Measurements from ENCODE around the gene NTRK3. TPM values are rescaled to one million over a fixed set of nuclear protein-coding genes. Genes with fewer than 3 reads are reported as not detected.

The NTRK3 gene
- total RNA-seq, 8 experiments from 2014 or later = 1.2 to 41.6 (median 10.7) TPM

GRCh38 chr15:88003541-88004327 lies 252.8 kb downstream of the NTRK3 start:
- H3K4me1 ChIP-seq (replicated peaks in 1 of 2) = peaks cover 0 to 6% of the 10 kb centered on the region in 2 donors
- in situ Hi-C loops (cut with MboI; ENCODE audit: low pct_unique_long_range_greater_than_20kb in 2 of 9, low sequenced_read_pairs in 9 of 9, unreplicated experiment in 9 of 9) = no loop called here
- no peak for ATAC-seq (replicated peaks in 6 of 8)
- WGBS, 10 experiments = 7 to 100% (median 86%) methylated on average over 1 to 2 of the region's 2 CpGs; no CpG with 5 or more reads in 1 of the 10 experiments
- H3K4me3 ChIP-seq = no peak overlapping the region
- no peak overlapping the region for H3K27ac ChIP-seq

GRCh38 chr15:88002706-88003105 lies 253.8 kb downstream of the NTRK3 start:
- Histone ChIP-seq H3K4me1 (replicated peaks in 1 of 2) (peaks cover 0 to 6% of the 10 kb centered on the region in 2 donors), H3K27ac (no peak overlapping the region), H3K4me3 (no peak overlapping the region)
- no peak for ATAC-seq (replicated peaks in 6 of 8)
- 11 to 100% (median 83%) methylated on average over 1 to 4 of the region's 4 CpGs for WGBS, 10 experiments
- in situ Hi-C loops (cut with MboI; ENCODE audit: low pct_unique_long_range_greater_than_20kb in 2 of 9, low sequenced_read_pairs in 9 of 9, unreplicated experiment in 9 of 9) = no loop called here

- Histone ChIP-seq H3K4me3 (no peak overlapping the region), H3K27ac (no peak overlapping the region), H3K4me1 (replicated peaks in 1 of 2) (no peaks in the 10 kb centered on the region)
- peak in 1 of 8 experiments; percentile 25 for ATAC-seq (replicated peaks in 6 of 8)
- in situ Hi-C loops (cut with MboI; ENCODE audit: low pct_unique_long_range_greater_than_20kb in 2 of 9, low sequenced_read_pairs in 9 of 9, unreplicated experiment in 9 of 9) = no loop called here
These were observed 257.9 kb downstream of the NTRK3 start for GRCh38 chr15:87998630-87999029.

- Histone ChIP-seq H3K4me1 (replicated peaks in 1 of 2) (no peaks in the 10 kb centered on the region), H3K4me3 (no peak overlapping the region), H3K27ac (no peak overlapping the region)
- WGBS, 10 experiments = 80 to 100% (median 100%) methylated on average over 1 to 2 of the region's 2 CpGs; no CpG with 5 or more reads in 4 of the 10 experiments
- ATAC-seq (replicated peaks in 6 of 8) = no peak
- in situ Hi-C loops (cut with MboI; ENCODE audit: low pct_unique_long_range_greater_than_20kb in 2 of 9, low sequenced_read_pairs in 9 of 9, unreplicated experiment in 9 of 9) = no loop called here
These were observed 269.8 kb downstream of the NTRK3 start for GRCh38 chr15:87986776-87987175.

GRCh38 chr15:87985451-87985850 lies 271.1 kb downstream of the NTRK3 start:
- WGBS, 10 experiments = 25 to 100% (median 86%) methylated on average over 1 to 7 of the region's 7 CpGs; no CpG with 5 or more reads in 2 of the 10 experiments
- in situ Hi-C loops (cut with MboI; ENCODE audit: low pct_unique_long_range_greater_than_20kb in 2 of 9, low sequenced_read_pairs in 9 of 9, unreplicated experiment in 9 of 9) = no loop called here
- no peak for ATAC-seq (replicated peaks in 6 of 8)
- Histone ChIP-seq H3K4me1 (replicated peaks in 1 of 2) (no peaks in the 10 kb centered on the region), H3K27ac (no peak overlapping the region), H3K4me3 (no peak overlapping the region)

- Histone ChIP-seq H3K27ac (no peak overlapping the region), H3K4me1 (replicated peaks in 1 of 2) (no peaks in the 10 kb centered on the region), H3K4me3 (no peak overlapping the region)
- ATAC-seq (replicated peaks in 6 of 8) = no peak
- WGBS, 10 experiments = 6 to 96% (median 55%) methylated on average over 2 to 6 of the region's 6 CpGs; no CpG with 5 or more reads in 4 of the 10 experiments
- in situ Hi-C loops (cut with MboI; ENCODE audit: low pct_unique_long_range_greater_than_20kb in 2 of 9, low sequenced_read_pairs in 9 of 9, unreplicated experiment in 9 of 9) = no loop called here
These were observed 274.6 kb downstream of the NTRK3 start for GRCh38 chr15:87981969-87982368.

GRCh38 chr15:87977907-87978306 lies 278.6 kb downstream of the NTRK3 start:
- H3K4me3 ChIP-seq = no peak overlapping the region
- in situ Hi-C loops (cut with MboI; ENCODE audit: low pct_unique_long_range_greater_than_20kb in 2 of 9, low sequenced_read_pairs in 9 of 9, unreplicated experiment in 9 of 9) = no loop called here
- no peaks in the 10 kb centered on the region for H3K4me1 ChIP-seq (replicated peaks in 1 of 2)
- H3K27ac ChIP-seq = no peak overlapping the region
- ATAC-seq (replicated peaks in 6 of 8) = no peak
- 21 to 100% (median 58%) methylated on average over 1 to 2 of the region's 3 CpGs; no CpG with 5 or more reads in 5 of the 10 experiments for WGBS, 10 experiments

GRCh38 chr15:87976552-87976951 lies 280.0 kb downstream of the NTRK3 start:
- in situ Hi-C loops (cut with MboI; ENCODE audit: low pct_unique_long_range_greater_than_20kb in 2 of 9, low sequenced_read_pairs in 9 of 9, unreplicated experiment in 9 of 9) = no loop called here
- ATAC-seq (replicated peaks in 6 of 8) = no peak
- Histone ChIP-seq H3K4me3 (no peak overlapping the region), H3K4me1 (replicated peaks in 1 of 2) (no peaks in the 10 kb centered on the region), H3K27ac (no peak overlapping the region)
- WGBS, 10 experiments = 0 to 100% (median 58%) methylated on average over 1 to 2 of the region's 3 CpGs; no CpG with 5 or more reads in 2 of the 10 experiments

GRCh38 chr15:87973501-87974215 lies 282.9 kb downstream of the NTRK3 start:
- no peak overlapping the region for H3K27ac ChIP-seq
- in situ Hi-C loops (cut with MboI; ENCODE audit: low pct_unique_long_range_greater_than_20kb in 2 of 9, low sequenced_read_pairs in 9 of 9, unreplicated experiment in 9 of 9) = no loop called here
- no peaks in the 10 kb centered on the region for H3K4me1 ChIP-seq (replicated peaks in 1 of 2)

GRCh38 chr15:87971076-87971475 lies 285.5 kb downstream of the NTRK3 start:
- WGBS, 10 experiments = 0 to 100% (median 78%) methylated on average over 1 to 3 of the region's 3 CpGs; no CpG with 5 or more reads in 3 of the 10 experiments
- Histone ChIP-seq H3K4me1 (replicated peaks in 1 of 2) (no peaks in the 10 kb centered on the region), H3K27ac (no peak overlapping the region), H3K4me3 (no peak overlapping the region)
- in situ Hi-C loops (cut with MboI; ENCODE audit: low pct_unique_long_range_greater_than_20kb in 2 of 9, low sequenced_read_pairs in 9 of 9, unreplicated experiment in 9 of 9) = no loop called here
- no peak for ATAC-seq (replicated peaks in 6 of 8)

More at GRCh38 chr15:87973501-87974215, 282.9 kb downstream of the NTRK3 start:
- H3K4me3 ChIP-seq = no peak overlapping the region
- WGBS, 10 experiments = 30 to 88% (median 55%) methylated on average over 2 to 12 of the region's 13 CpGs; no CpG with 5 or more reads in 6 of the 10 experiments
- ATAC-seq (replicated peaks in 6 of 8) = peak in 2 of 8 experiments; percentile 25 to 31

- in situ Hi-C loops (cut with MboI; ENCODE audit: low pct_unique_long_range_greater_than_20kb in 2 of 9, low sequenced_read_pairs in 9 of 9, unreplicated experiment in 9 of 9) = no loop called here
- Histone ChIP-seq H3K4me3 (no peak overlapping the region), H3K27ac (no peak overlapping the region), H3K4me1 (replicated peaks in 1 of 2) (peaks cover 10 to 12% of the 10 kb centered on the region in 2 donors)
- ATAC-seq (replicated peaks in 6 of 8) = no peak
- 0 to 86% (median 70%) methylated on average over 1 to 2 of the region's 2 CpGs; no CpG with 5 or more reads in 5 of the 10 experiments for WGBS, 10 experiments
These were observed 288.6 kb downstream of the NTRK3 start for GRCh38 chr15:87967951-87968350.

GRCh38 chr15:87965304-87965703 lies 291.2 kb downstream of the NTRK3 start:
- in situ Hi-C loops (cut with MboI; ENCODE audit: low pct_unique_long_range_greater_than_20kb in 2 of 9, low sequenced_read_pairs in 9 of 9, unreplicated experiment in 9 of 9) = no loop called here
- peak in 5 of 8 experiments; percentile 32 to 96 (median 80) for ATAC-seq (replicated peaks in 6 of 8)
- peaks cover 10 to 12% of the 10 kb centered on the region in 2 donors for H3K4me1 ChIP-seq (replicated peaks in 1 of 2)
- H3K4me3 ChIP-seq = no peak overlapping the region
- 30 to 100% (median 40%) methylated on average over 1 to 4 of the region's 5 CpGs; no CpG with 5 or more reads in 5 of the 10 experiments for WGBS, 10 experiments
- H3K27ac ChIP-seq = peak overlapping the region in 1 of 2 donors; percentile 30

- Histone ChIP-seq H3K4me1 (replicated peaks in 1 of 2) (peaks cover 10 to 12% of the 10 kb centered on the region in 2 donors), H3K4me3 (no peak overlapping the region), H3K27ac (no peak overlapping the region)
- peak in 3 of 8 experiments; percentile 90 to 93 (median 91) for ATAC-seq (replicated peaks in 6 of 8)
- in situ Hi-C loops (cut with MboI; ENCODE audit: low pct_unique_long_range_greater_than_20kb in 2 of 9, low sequenced_read_pairs in 9 of 9, unreplicated experiment in 9 of 9) = no loop called here
- 0 to 100% (median 84%) methylated on average over 1 to 4 of the region's 4 CpGs; no CpG with 5 or more reads in 2 of the 10 experiments for WGBS, 10 experiments
These were observed 294.1 kb downstream of the NTRK3 start for GRCh38 chr15:87962428-87962827.
